HCT116 (cell line): Measurements from ENCODE around the gene ABCC10. TPM values are rescaled to one million over a fixed set of nuclear protein-coding genes. Genes with fewer than 3 reads are reported as not detected.
A peak's percentile ranks its signal among the peaks of the same experiment; 100 is the strongest.

Source experiments
- ATAC-seq: fragments of 200-7000 bp; cut with Tn5 transposase; 2 replicates; pipeline ENCODE4 v1.9.1; 2020; ENCODE audit warnings: mild to moderate bottlenecking, moderate library complexity
- BruUV-seq: library from RNA; stranded (reverse); fragments of 400-500 nt; replicated peaks from 2 replicates; lab custom pipeline; 2021; lab: Mats Ljungman, UMichigan
- CTCF ChIA-PET: fragments of 300-600 bp; sonication (Branson Sonifier 250); formaldehyde crosslinking; loops from one replicate; lab custom pipeline; 2021; ENCODE audit warnings: antibody characterized with exemption; lab: Charles Lee
- POLR2A ChIA-PET: fragments of 300-600, 350-600 bp; sonication (Branson Sonifier 250); formaldehyde crosslinking; loops from one replicate; lab custom pipeline; 2021; ENCODE audit warnings: antibody characterized with exemption; lab: Charles Lee
- RAD21 ChIA-PET, 2 experiments: fragments of 300-600 bp; sonication (Branson Sonifier 250); formaldehyde crosslinking; loops; one replicate each; lab custom pipeline; 2023; ENCODE audit warnings: low total read pairs in 2 of 2; ENCODE audit not compliant: uncharacterized antibody in 2 of 2, unreplicated experiment in 2 of 2, low non-redundant PET in 1 of 2; lab: Charles Lee
- DNase-seq: peaks from one replicate; pipeline ENCODE4 v3.0.0-alpha.2; 2010; ENCODE audit warnings: low read depth, low spot score
- H2AFZ ChIP-seq: fragments of 200-600 bp; shearing (Covaris generic), sonication (generic); 2 replicates; pipeline ENCODE4 v1.6.1; 2017; ENCODE audit warnings: low read depth, mixed run types, mixed read lengths, antibody characterized with exemption, low read length; ENCODE audit not compliant: poor library complexity, severe bottlenecking
- H3K27ac ChIP-seq: 2 replicates; pipeline ENCODE4 v1.5.1; 2012; ENCODE audit warnings: low read depth, low read length
- H3K27me3 ChIP-seq: fragments of 200-600 bp; sonication (generic); 2 replicates; pipeline ENCODE4 v1.6.1; 2016; ENCODE audit warnings: mixed run types, low read length, mixed read lengths; ENCODE audit not compliant: insufficient read depth
- H3K36me3 ChIP-seq, 2 experiments: fragments of 200-500 bp in 1 of 2; fragments of 200-600 bp in 1 of 2; sonication (Bioruptor generic) in 1 of 2; sonication (generic) in 1 of 2; 2 replicates each; pipeline versions ENCODE4 v1.5.1 to v1.6.1; 2014 to 2016; ENCODE audit warnings: low read length in 2 of 2, inconsistent platforms in 1 of 2, mixed read lengths in 1 of 2, mixed run types in 1 of 2; ENCODE audit not compliant: insufficient read depth in 2 of 2, control insufficient read depth in 1 of 2
- H3K4me1 ChIP-seq, 2 experiments: fragments of 200-600 bp in 1 of 2; sonication (generic) in 1 of 2; 2 replicates each; pipeline versions ENCODE4 v1.5.1 to v1.6.1; 2012 to 2017; ENCODE audit warnings: low read length in 2 of 2, inconsistent platforms in 1 of 2, mild to moderate bottlenecking in 1 of 2, mixed read lengths in 1 of 2, mixed run types in 1 of 2, moderate library complexity in 1 of 2; ENCODE audit not compliant: insufficient read depth in 2 of 2, control insufficient read depth in 1 of 2
- H3K4me2 ChIP-seq: fragments of 200-600 bp; sonication (generic); 2 replicates; pipeline ENCODE4 v1.6.1; 2017; ENCODE audit warnings: mixed run types, low read length, mixed read lengths
- H3K4me3 ChIP-seq, 2 experiments: fragments of 200-600 bp in 1 of 2; sonication (generic) in 1 of 2; replicated peaks in 1 of 2; 2 replicates each; pipeline ENCODE4 v1.5.1; 2011 to 2016; ENCODE audit warnings: low read length in 2 of 2, control low read depth in 1 of 2, low read depth in 1 of 2, mild to moderate bottlenecking in 1 of 2, mixed read lengths in 1 of 2, mixed run types in 1 of 2
- H3K79me2 ChIP-seq: fragments of 200-600 bp; sonication (generic); 2 replicates; pipeline ENCODE4 v1.6.1; 2017; ENCODE audit warnings: mild to moderate bottlenecking, mixed run types, low read length, moderate library complexity, mixed read lengths; ENCODE audit not compliant: insufficient read depth
- H3K9ac ChIP-seq: fragments of 200-600 bp; sonication (generic); 2 replicates; pipeline ENCODE4 v1.6.1; 2016; ENCODE audit warnings: low read length, mixed read lengths
- H3K9me2 ChIP-seq: fragments of 200-600 bp; sonication (generic), shearing (Covaris generic); 2 replicates; pipeline ENCODE4 v1.6.1; 2017; ENCODE audit warnings: mixed run types, mild to moderate bottlenecking, moderate library complexity; ENCODE audit not compliant: insufficient read depth
- H3K9me3 ChIP-seq, 2 experiments: fragments of 200-500 bp in 1 of 2; fragments of 200-600 bp in 1 of 2; sonication (Bioruptor generic) in 1 of 2; sonication (generic) in 1 of 2; 2 replicates each; pipeline ENCODE4 v1.6.1; 2014 to 2017; ENCODE audit warnings: low read length in 2 of 2, mixed read lengths in 2 of 2, inconsistent platforms in 1 of 2, low read depth in 1 of 2, mild to moderate bottlenecking in 1 of 2, mixed run types in 1 of 2, moderate library complexity in 1 of 2; ENCODE audit not compliant: control insufficient read depth in 1 of 2, insufficient read depth in 1 of 2
- H4K20me1 ChIP-seq: fragments of 200-600 bp; sonication (generic), shearing (Covaris generic); 2 replicates; pipeline ENCODE4 v1.6.1; 2017; ENCODE audit warnings: mixed run types, mild to moderate bottlenecking, moderate library complexity; ENCODE audit not compliant: insufficient read depth
- CBX3 ChIP-seq: IDR thresholded peaks from 2 replicates; pipeline ENCODE4 v1.6.1; 2012; ENCODE audit warnings: low read depth
- EZH2phosphoT487 ChIP-seq: fragments of 200-600 bp; IDR thresholded peaks from 2 replicates; pipeline ENCODE4 v1.6.1; 2018; ENCODE audit warnings: antibody characterized with exemption, borderline replicate concordance
- ZNF274 ChIP-seq: fragments of 200-500 bp; sonication (Bioruptor generic); IDR thresholded peaks from 2 replicates; pipeline ENCODE4 v1.6.1; 2014; ENCODE audit warnings: mild to moderate bottlenecking, low read depth, low read length, inconsistent platforms
- intact Hi-C: fragments of 100-400 bp; cut with micrococcal nuclease; formaldehyde crosslinking; loops from 2 replicates; pipeline ENCODE4 v1.10.0; 2022
- total RNA-seq: library from RNA; stranded (reverse); gene quantifications from one replicate; pipeline ENCODE4 v1.2.1, GENCODE V29; 2021; ENCODE audit not compliant: unreplicated experiment
- TF ChIP-seq, protein P1 (sequence below): IDR thresholded peaks from 2 replicates; pipeline ENCODE4 v1.6.1; 2011; ENCODE audit warnings: mild to moderate bottlenecking, low read length, moderate library complexity; ENCODE audit not compliant: insufficient replicate concordance; ENCODE audit errors: extremely low read depth

Gene ABCC10
- total RNA-seq, 1 experiment from 2014 or later = 29.9 TPM

DNA sequence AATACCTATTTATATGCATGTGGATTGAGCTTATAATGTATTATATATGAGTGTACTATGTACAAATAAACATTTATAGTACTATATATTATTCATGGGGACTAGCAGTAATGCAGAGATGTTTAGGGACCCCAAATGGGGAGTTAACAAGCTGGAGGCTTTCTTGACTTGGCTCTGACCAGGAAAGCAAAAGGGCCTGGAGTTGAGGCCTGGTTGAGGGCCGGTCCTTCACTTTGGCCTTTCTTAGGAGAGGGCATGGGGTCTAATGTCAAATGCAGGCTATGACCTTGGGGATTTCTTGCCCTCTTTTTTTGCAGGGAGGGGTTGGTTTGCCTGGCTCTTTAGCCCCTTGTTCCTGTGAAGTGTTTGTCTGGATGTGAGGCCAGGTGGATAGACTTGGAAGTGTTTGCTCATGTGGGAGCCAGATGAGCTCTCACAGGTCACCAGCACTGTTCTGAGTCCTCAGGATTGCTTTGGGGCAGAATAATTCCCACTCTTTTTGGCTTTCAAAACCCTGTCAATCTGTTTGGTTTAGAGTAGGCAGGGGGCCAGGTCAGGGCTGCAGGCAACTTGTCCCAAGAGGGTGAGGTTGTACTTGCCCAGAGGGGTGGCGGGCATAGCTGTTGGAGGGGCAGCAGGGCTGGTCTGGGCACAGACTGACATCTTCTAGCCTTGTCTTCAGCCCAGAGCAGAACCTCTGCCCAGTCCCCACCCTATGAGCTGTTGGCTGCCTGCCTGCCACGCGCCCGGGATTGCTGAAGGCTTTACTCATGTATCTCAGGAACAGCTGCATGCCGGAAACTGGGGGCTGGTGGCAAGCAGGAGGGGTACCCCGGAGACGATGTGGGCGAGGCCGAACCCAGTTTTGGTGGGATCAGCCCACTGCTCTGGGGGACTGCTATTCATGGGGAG is 64.7 kb downstream of the ABCC10 start (continued):
- TF ChIP-seq, protein P1, sequence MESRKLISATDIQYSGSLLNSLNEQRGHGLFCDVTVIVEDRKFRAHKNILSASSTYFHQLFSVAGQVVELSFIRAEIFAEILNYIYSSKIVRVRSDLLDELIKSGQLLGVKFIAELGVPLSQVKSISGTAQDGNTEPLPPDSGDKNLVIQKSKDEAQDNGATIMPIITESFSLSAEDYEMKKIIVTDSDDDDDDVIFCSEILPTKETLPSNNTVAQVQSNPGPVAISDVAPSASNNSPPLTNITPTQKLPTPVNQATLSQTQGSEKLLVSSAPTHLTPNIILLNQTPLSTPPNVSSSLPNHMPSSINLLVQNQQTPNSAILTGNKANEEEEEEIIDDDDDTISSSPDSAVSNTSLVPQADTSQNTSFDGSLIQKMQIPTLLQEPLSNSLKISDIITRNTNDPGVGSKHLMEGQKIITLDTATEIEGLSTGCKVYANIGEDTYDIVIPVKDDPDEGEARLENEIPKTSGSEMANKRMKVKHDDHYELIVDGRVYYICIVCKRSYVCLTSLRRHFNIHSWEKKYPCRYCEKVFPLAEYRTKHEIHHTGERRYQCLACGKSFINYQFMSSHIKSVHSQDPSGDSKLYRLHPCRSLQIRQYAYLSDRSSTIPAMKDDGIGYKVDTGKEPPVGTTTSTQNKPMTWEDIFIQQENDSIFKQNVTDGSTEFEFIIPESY = no peak
- TF ChIP-seq CBX3 = no peak

DNA sequence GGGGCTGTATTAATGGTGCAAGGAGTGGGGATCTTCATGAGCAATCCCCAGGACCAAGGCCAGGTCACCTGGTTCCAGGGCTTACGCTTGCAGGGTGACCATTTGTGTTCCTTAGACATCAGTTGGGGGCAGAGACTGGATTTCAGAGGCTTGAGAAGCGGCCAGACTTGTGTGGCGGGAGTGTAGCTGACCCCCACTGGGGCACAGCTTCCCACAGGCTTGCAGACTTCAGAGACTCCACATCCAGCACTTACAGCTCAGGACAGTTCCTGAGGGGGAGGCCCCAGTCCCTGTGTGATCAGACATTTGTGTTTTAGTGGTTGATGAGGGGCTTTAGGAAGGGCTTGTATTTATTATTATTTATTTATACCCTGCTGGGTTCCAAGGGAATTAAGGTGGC is 65.3 kb downstream of the ABCC10 start:
- H2AFZ ChIP-seq = no peak overlapping the region
- intact Hi-C loops = no loop called here
- TF ChIP-seq ZNF274 (no peak), EZH2phosphoT487 (no peak)
- TF ChIP-seq, all 23 proteins: peak for 0
- peaks cover 27 to 53% of the 10 kb centered on the region in 2 experiments for H3K4me1 ChIP-seq
- ATAC-seq = no peak
- H4K20me1 ChIP-seq = no peaks in the 10 kb centered on the region
- ChIA-PET POLR2A (no interaction called here), RAD21 (no interaction called here), CTCF (interaction anchor here (0.7 to 2.0 kb wide), 4 partner anchors 9 to 36 kb away, joined by 3 to 6 read pairs (median 4); no protein-coding TSS in a partner anchor)
- no peaks in the 10 kb centered on the region for H3K27me3 ChIP-seq
- H3K36me3 ChIP-seq = peaks cover 0 to 7% of the 10 kb centered on the region in 2 experiments; a peak in 1 of 4 replicates
- peaks cover 52% of the 10 kb centered on the region for H3K79me2 ChIP-seq
- H3K4me3 ChIP-seq = no peak overlapping the region
- DNase-seq = no peak
- H3K4me2 ChIP-seq = peak overlapping the region; percentile 45
- no peaks in the 10 kb centered on the region for H3K9me3 ChIP-seq
- H3K27ac ChIP-seq = no peak overlapping the region
- no TSS peak for BruUV-seq
- 0 out of 2 replicates have a peak overlapping the region, but pooled peaks have one; percentile 14 for H3K9ac ChIP-seq
- no peaks in the 10 kb centered on the region for H3K9me2 ChIP-seq
